ENCODE data around the gene OR1B1.

GRCh38 chr9:122605691-122606090, 51.7 kb downstream of the OR1B1 start:
- TF ChIP-seq, protein P1, sequence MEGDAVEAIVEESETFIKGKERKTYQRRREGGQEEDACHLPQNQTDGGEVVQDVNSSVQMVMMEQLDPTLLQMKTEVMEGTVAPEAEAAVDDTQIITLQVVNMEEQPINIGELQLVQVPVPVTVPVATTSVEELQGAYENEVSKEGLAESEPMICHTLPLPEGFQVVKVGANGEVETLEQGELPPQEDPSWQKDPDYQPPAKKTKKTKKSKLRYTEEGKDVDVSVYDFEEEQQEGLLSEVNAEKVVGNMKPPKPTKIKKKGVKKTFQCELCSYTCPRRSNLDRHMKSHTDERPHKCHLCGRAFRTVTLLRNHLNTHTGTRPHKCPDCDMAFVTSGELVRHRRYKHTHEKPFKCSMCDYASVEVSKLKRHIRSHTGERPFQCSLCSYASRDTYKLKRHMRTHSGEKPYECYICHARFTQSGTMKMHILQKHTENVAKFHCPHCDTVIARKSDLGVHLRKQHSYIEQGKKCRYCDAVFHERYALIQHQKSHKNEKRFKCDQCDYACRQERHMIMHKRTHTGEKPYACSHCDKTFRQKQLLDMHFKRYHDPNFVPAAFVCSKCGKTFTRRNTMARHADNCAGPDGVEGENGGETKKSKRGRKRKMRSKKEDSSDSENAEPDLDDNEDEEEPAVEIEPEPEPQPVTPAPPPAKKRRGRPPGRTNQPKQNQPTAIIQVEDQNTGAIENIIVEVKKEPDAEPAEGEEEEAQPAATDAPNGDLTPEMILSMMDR (IDR thresholded peaks at IDR 0.05) = no peak
- no peak for TF ChIP-seq POLR2A (IDR thresholded peaks at IDR 0.05)

Data from vagina (tissue), 2 donors.